GM12878 (cell line): Measurements from ENCODE around the gene CD2AP. TPM values are rescaled to one million over a fixed set of nuclear protein-coding genes. Genes with fewer than 3 reads are reported as not detected.

ENCODE experiments used
- ATAC-seq: fragments of 200-7000 bp; cut with Tn5 transposase; 3 replicates; pipeline ENCODE4 v1.9.1; 2020; ENCODE audit warnings: mild to moderate bottlenecking, moderate library complexity
- BruUV-seq: library from RNA; stranded (reverse); fragments of 400-500 nt; replicated peaks from 2 replicates; lab custom pipeline; 2021; lab: Mats Ljungman, UMichigan
- CTCF ChIA-PET: fragments of 300-600 bp; sonication (Branson Sonifier 250); formaldehyde crosslinking; extraction: SDS; loops from one replicate; lab custom pipeline; 2021; ENCODE audit warnings: inconsistent platforms; lab: Yijun Ruan, JAX
- POLR2A ChIA-PET: fragments of 350-600 bp; formaldehyde crosslinking; extraction: SDS; loops from one replicate; lab custom pipeline; 2021; ENCODE audit warnings: inconsistent platforms; lab: Charles Lee
- RAD21 ChIA-PET: fragments of 300-600 bp; sonication (Branson Sonifier 250); formaldehyde crosslinking; loops from one replicate; lab custom pipeline; 2023; ENCODE audit warnings: antibody characterized with exemption; ENCODE audit not compliant: unreplicated experiment; lab: Charles Lee
- SMC1A ChIA-PET: fragments of 300-600 bp; sonication (Branson Sonifier 250); formaldehyde crosslinking; loops from one replicate; lab custom pipeline; 2023; ENCODE audit not compliant: unreplicated experiment, uncharacterized antibody; lab: Charles Lee
- DNase-seq: peaks from one replicate; pipeline ENCODE4 v3.0.0-alpha.2; 2011; ENCODE audit warnings: low read depth, low spot score
- FAIRE-seq: peaks from 3 replicates; lab custom pipeline; 2011; peaks lifted over from hg19 to GRCh38; lab: Jason Lieb, UNC
- H2AFZ ChIP-seq: 2 replicates; pipeline ENCODE4 v1.6.0; 2011; ENCODE audit warnings: low read depth, low read length, control low read depth; ENCODE audit not compliant: control insufficient read depth
- H3K27ac ChIP-seq: 2 replicates; pipeline ENCODE4 v1.5.1; 2011; ENCODE audit warnings: control low read depth; ENCODE audit not compliant: control insufficient read depth, insufficient read depth
- H3K27me3 ChIP-seq, 2 experiments: replicated peaks in 1 of 2; 2 replicates each; pipeline versions ENCODE4 v1.6.0 to v1.6.1; 2011; ENCODE audit warnings: low read length in 1 of 2; ENCODE audit not compliant: control insufficient read depth in 2 of 2, insufficient read depth in 2 of 2
- H3K36me3 ChIP-seq, 2 experiments: 2 replicates each; pipeline ENCODE4 v1.5.1; 2011; ENCODE audit warnings: low read length in 1 of 2; ENCODE audit not compliant: control insufficient read depth in 2 of 2, insufficient read depth in 2 of 2
- H3K4me1 ChIP-seq: 2 replicates; pipeline ENCODE4 v1.6.1; 2011; ENCODE audit warnings: mild to moderate bottlenecking, low read length, moderate library complexity, mixed read lengths; ENCODE audit not compliant: control insufficient read depth, insufficient read depth
- H3K4me2 ChIP-seq: 2 replicates; pipeline ENCODE4 v1.6.0; 2011; ENCODE audit warnings: control low read depth; ENCODE audit not compliant: control insufficient read depth, insufficient read depth
- H3K4me3 ChIP-seq: fragments of 200-600 bp; sonication (generic); 2 replicates; pipeline ENCODE4 v1.5.1; 2016
- H3K79me2 ChIP-seq: 2 replicates; pipeline ENCODE4 v1.6.0; 2011; ENCODE audit warnings: low read length; ENCODE audit not compliant: control insufficient read depth, insufficient read depth
- H3K9ac ChIP-seq: 2 replicates; pipeline ENCODE4 v1.8.0; 2011; ENCODE audit warnings: low read length, control low read depth, mixed read lengths; ENCODE audit not compliant: control insufficient read depth, insufficient read depth
- H3K9me3 ChIP-seq: replicated peaks from 3 replicates; pipeline ENCODE4 v1.5.1; 2011; ENCODE audit warnings: mild to moderate bottlenecking, low read length; ENCODE audit not compliant: control insufficient read depth, insufficient read depth
- H4K20me1 ChIP-seq: 2 replicates; pipeline ENCODE4 v1.6.0; 2011; ENCODE audit not compliant: control insufficient read depth, insufficient read depth
- BCL11A ChIP-seq: IDR thresholded peaks from 2 replicates; pipeline ENCODE4 v1.6.1; 2011; ENCODE audit warnings: low read depth, low read length
- CBX3 ChIP-seq: fragments of 200-600 bp; sonication (generic); IDR thresholded peaks from 2 replicates; pipeline ENCODE4 v1.6.1; 2016; ENCODE audit warnings: low read depth, borderline replicate concordance
- CEBPB ChIP-seq, 2 experiments: fragments of 150-350 bp in 1 of 2; IDR thresholded peaks; 2 replicates each; pipeline ENCODE4 v1.6.1; 2012 to 2014; ENCODE audit warnings: low read depth in 2 of 2, low read length in 2 of 2, borderline replicate concordance in 1 of 2, inconsistent platforms in 1 of 2
- CHD4 ChIP-seq: fragments of 200-600 bp; sonication (generic); IDR thresholded peaks from 2 replicates; pipeline ENCODE4 v1.6.1; 2016; ENCODE audit warnings: mild to moderate bottlenecking
- CREB1 ChIP-seq: IDR thresholded peaks from 2 replicates; pipeline ENCODE4 v1.6.1; 2012; ENCODE audit warnings: low read depth, mild to moderate bottlenecking, inconsistent platforms
- ESRRA ChIP-seq: IDR thresholded peaks from 2 replicates; pipeline ENCODE4 v1.6.1; 2012; ENCODE audit warnings: mild to moderate bottlenecking, low read length, improper control_type of control experiment
- GABPA ChIP-seq: IDR thresholded peaks from 2 replicates; pipeline ENCODE4 v1.6.1; 2014; ENCODE audit warnings: antibody characterized with exemption, low read depth, mild to moderate bottlenecking, inconsistent platforms
- LARP7 ChIP-seq: fragments of 450-650 bp; IDR thresholded peaks from 2 replicates; pipeline ENCODE4 v1.6.1; 2017; ENCODE audit warnings: mild to moderate bottlenecking
- MEF2A ChIP-seq: IDR thresholded peaks from 2 replicates; pipeline ENCODE4 v1.6.1; 2011; ENCODE audit warnings: low read depth, mild to moderate bottlenecking, low read length, moderate library complexity; ENCODE audit not compliant: insufficient read depth
- MLLT1 ChIP-seq: fragments of 450-650 bp; IDR thresholded peaks from 2 replicates; pipeline ENCODE4 v1.6.1; 2016; ENCODE audit warnings: mild to moderate bottlenecking
- NBN ChIP-seq: fragments of 450-650 bp; IDR thresholded peaks from 2 replicates; pipeline ENCODE4 v1.6.1; 2016
- POU2F2 ChIP-seq: IDR thresholded peaks from 3 replicates; pipeline ENCODE4 v1.6.1; 2011; ENCODE audit warnings: low read depth, mild to moderate bottlenecking, low read length, borderline replicate concordance
- RCOR1 ChIP-seq: conservative IDR thresholded peaks from 2 replicates; pipeline ENCODE4 v1.6.1; 2012; ENCODE audit warnings: low read depth, low read length, improper control_type of control experiment
- SMAD1 ChIP-seq: fragments of 450-650 bp; IDR thresholded peaks from 2 replicates; pipeline ENCODE4 v1.6.1; 2018; ENCODE audit warnings: mild to moderate bottlenecking, low read depth; ENCODE audit not compliant: partially characterized antibody
- SREBF2 ChIP-seq: IDR thresholded peaks from 2 replicates; pipeline ENCODE4 v1.6.1; 2012; ENCODE audit warnings: mild to moderate bottlenecking, low read length
- WRNIP1 ChIP-seq: IDR thresholded peaks from 2 replicates; pipeline ENCODE4 v1.6.1; 2011; ENCODE audit warnings: low read depth, low read length, improper control_type of control experiment, borderline replicate concordance
- WGBS: methylation state at CpG from one replicate; pipeline ENCODE4 v1.1.6; 2016; ENCODE audit warnings: low lambda C conversion rate; ENCODE audit not compliant: insufficient replicate concordance, insufficient coverage; ENCODE audit errors: missing lambda C conversion rate; 5-methylcytosine and 5-hydroxymethylcytosine counted together
- in situ Hi-C: fragments of 300-500 bp; cut with MboI; formaldehyde crosslinking; loops from 9 replicates; pipeline ENCODE4 v1.14.3; 2018; ENCODE audit warnings: mixed read lengths
- intact Hi-C: fragments of 100-400 bp; cut with micrococcal nuclease; formaldehyde crosslinking; loops from one replicate; pipeline ENCODE4 v1.14.2; 2022; ENCODE audit not compliant: unreplicated experiment
- polyA plus RNA-seq, 11 experiments: library from polyadenylated mRNA; depleted of rRNA in 4 of 11; unstranded in 6 of 11; stranded (reverse) in 5 of 11; fragments of >200 nt; fragmentation: Nextera tagmentation in 4 of 11; fragmentation: Illumina TruSeq in 1 of 11; extraction: Ambion mirVana in 4 of 11; extraction: Trizol in 1 of 11; gene quantifications; 1 replicate in 1 of 11; 2 replicates in 10 of 11; pipeline versions ENCODE4 v1.2.1 to v1.2.3, GENCODE V29; 2011 to 2016; ENCODE audit warnings: inconsistent platforms in 2 of 11, missing spikeins in 2 of 11, low read depth in 1 of 11
- total RNA-seq, 4 experiments: library from RNA; depleted of rRNA in 3 of 4; stranded (reverse); fragments of >200 nt in 3 of 4; fragmentation: Illumina TruSeq in 1 of 4; extraction: Trizol in 1 of 4; gene quantifications; 2 replicates each; pipeline versions ENCODE4 v1.2.1 to v1.2.3, GENCODE V29; 2013 to 2021
- TF ChIP-seq, protein P1 (sequence below): fragments of 450-650 bp; IDR thresholded peaks from 2 replicates; pipeline ENCODE4 v1.6.1; 2017; ENCODE audit warnings: mild to moderate bottlenecking, low read depth, inconsistent platforms; ENCODE audit not compliant: poor library complexity, severe bottlenecking
- TF ChIP-seq, protein P2 (sequence below): fragments of 450-650 bp; IDR thresholded peaks from 2 replicates; pipeline ENCODE4 v1.6.1; 2016; ENCODE audit warnings: mild to moderate bottlenecking, moderate library complexity, borderline replicate concordance

CD2AP gene
- total and polyA plus RNA-seq, 10 of the 15 experiments (the other 5 are each of a cell fraction or from before 2014, with no cell fraction given), result 5.4 to 46.6 (median 20.9) TPM

DNA sequence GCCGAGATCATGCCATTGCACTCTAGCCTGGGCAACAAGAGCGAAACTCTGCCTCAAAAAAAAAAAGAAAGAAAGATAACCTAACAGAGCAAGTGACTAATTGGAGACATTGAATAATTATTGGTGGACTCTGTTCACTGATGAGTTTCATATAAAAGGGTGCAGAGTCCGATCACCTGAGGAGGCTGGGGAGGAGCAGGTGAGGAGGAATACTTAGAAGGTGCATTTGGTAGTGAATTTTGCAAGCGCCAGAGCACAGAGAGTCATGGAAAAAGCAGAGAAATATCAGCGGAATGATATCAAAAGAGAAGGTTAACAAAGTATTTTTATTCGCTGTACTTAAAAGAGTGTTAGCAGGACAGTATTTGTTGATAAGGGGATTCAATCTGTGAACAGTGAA is 44.4 kb downstream of the CD2AP start:
- POLR2A ChIA-PET, result interaction anchor here (1.4 kb wide), 1 partner anchor 9 kb away, joined by 3 read pairs; no protein-coding TSS in a partner anchor
- no peaks in the 10 kb centered on the region; the same call in 2 of the 3 replicates for H3K9me3 ChIP-seq
- no TSS peak for BruUV-seq
- DNase-seq, result no peak
- H3K79me2 ChIP-seq, result peaks cover 28% of the 10 kb centered on the region
- CTCF ChIA-PET, result interaction anchor here (1.1 to 1.2 kb wide), 2 partner anchors 109 kb away, joined by 3 read pairs; no protein-coding TSS in a partner anchor
- in situ Hi-C loops (no loop called here), intact Hi-C loops (no loop called here)
- no peak for TF ChIP-seq MLLT1
- TF ChIP-seq MEF2A, result no peak
- TF ChIP-seq RCOR1, result no peak
- no peak for TF ChIP-seq SREBF2
- TF ChIP-seq CHD4, result no peak
- no peak for TF ChIP-seq CEBPB (IDR thresholded peaks at IDR 0.05; ENCODE audit: borderline replicate concordance in 1 of 2, low read depth in 2 of 2, low read length in 2 of 2)
- no peak for TF ChIP-seq WRNIP1
- no peak for TF ChIP-seq CBX3
- no peak for TF ChIP-seq NBN
- no peak for TF ChIP-seq SMAD1
- TF ChIP-seq GABPA, result no peak
- TF ChIP-seq, protein P1, sequence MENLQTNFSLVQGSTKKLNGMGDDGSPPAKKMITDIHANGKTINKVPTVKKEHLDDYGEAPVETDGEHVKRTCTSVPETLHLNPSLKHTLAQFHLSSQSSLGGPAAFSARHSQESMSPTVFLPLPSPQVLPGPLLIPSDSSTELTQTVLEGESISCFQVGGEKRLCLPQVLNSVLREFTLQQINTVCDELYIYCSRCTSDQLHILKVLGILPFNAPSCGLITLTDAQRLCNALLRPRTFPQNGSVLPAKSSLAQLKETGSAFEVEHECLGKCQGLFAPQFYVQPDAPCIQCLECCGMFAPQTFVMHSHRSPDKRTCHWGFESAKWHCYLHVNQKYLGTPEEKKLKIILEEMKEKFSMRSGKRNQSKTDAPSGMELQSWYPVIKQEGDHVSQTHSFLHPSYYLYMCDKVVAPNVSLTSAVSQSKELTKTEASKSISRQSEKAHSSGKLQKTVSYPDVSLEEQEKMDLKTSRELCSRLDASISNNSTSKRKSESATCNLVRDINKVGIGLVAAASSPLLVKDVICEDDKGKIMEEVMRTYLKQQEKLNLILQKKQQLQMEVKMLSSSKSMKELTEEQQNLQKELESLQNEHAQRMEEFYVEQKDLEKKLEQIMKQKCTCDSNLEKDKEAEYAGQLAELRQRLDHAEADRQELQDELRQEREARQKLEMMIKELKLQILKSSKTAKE, result no peak
- no peak for TF ChIP-seq CREB1
- TF ChIP-seq POU2F2, result no peak
- TF ChIP-seq BCL11A, result no peak
- TF ChIP-seq LARP7, result no peak
- TF ChIP-seq, protein P2, sequence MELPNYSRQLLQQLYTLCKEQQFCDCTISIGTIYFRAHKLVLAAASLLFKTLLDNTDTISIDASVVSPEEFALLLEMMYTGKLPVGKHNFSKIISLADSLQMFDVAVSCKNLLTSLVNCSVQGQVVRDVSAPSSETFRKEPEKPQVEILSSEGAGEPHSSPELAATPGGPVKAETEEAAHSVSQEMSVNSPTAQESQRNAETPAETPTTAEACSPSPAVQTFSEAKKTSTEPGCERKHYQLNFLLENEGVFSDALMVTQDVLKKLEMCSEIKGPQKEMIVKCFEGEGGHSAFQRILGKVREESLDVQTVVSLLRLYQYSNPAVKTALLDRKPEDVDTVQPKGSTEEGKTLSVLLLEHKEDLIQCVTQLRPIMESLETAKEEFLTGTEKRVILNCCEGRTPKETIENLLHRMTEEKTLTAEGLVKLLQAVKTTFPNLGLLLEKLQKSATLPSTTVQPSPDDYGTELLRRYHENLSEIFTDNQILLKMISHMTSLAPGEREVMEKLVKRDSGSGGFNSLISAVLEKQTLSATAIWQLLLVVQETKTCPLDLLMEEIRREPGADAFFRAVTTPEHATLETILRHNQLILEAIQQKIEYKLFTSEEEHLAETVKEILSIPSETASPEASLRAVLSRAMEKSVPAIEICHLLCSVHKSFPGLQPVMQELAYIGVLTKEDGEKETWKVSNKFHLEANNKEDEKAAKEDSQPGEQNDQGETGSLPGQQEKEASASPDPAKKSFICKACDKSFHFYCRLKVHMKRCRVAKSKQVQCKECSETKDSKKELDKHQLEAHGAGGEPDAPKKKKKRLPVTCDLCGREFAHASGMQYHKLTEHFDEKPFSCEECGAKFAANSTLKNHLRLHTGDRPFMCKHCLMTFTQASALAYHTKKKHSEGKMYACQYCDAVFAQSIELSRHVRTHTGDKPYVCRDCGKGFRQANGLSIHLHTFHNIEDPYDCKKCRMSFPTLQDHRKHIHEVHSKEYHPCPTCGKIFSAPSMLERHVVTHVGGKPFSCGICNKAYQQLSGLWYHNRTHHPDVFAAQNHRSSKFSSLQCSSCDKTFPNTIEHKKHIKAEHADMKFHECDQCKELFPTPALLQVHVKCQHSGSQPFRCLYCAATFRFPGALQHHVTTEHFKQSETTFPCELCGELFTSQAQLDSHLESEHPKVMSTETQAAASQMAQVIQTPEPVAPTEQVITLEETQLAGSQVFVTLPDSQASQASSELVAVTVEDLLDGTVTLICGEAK, result no peak
- no peak for TF ChIP-seq ESRRA
- WGBS, result 91% methylated on average over 6 of the region's 6 CpGs
- H2AFZ ChIP-seq, result no peak overlapping the region
- no peak overlapping the region for H3K9ac ChIP-seq
- no peaks in the 10 kb centered on the region for H3K27me3 ChIP-seq
- H4K20me1 ChIP-seq, result no peaks in the 10 kb centered on the region
- no peak overlapping the region for H3K4me2 ChIP-seq
- RAD21 ChIA-PET, result no interaction called here
- no peak overlapping the region for H3K4me3 ChIP-seq
- H3K4me1 ChIP-seq, result no peaks in the 10 kb centered on the region
- SMC1A ChIA-PET, result interaction anchor here (1.0 to 1.5 kb wide), 3 partner anchors 8 to 19 kb away, joined by 3 to 4 read pairs (median 3); no protein-coding TSS in a partner anchor
- ATAC-seq, result no peak
- H3K36me3 ChIP-seq, result no peaks in the 10 kb centered on the region
- no peak for FAIRE-seq
- H3K27ac ChIP-seq, result no peak overlapping the region
